KOPT-K1 (cell line): Measurements from ENCODE around the gene NUP93.
"Not testable (repeated sequence)": the region's sequence is repeated elsewhere in the genome, so short reads cannot be mapped to it uniquely, and the experiment has no call there.

Source experiments
- H3K27ac ChIP-seq: fragments of 200-600 bp; sonication (generic); 2 replicates; pipeline ENCODE4 v1.5.1; 2016; ENCODE audit warnings: antibody characterized with exemption, mild to moderate bottlenecking, low read depth, low read length; ENCODE audit not compliant: poor library complexity, severe bottlenecking
- H3K36me3 ChIP-seq: fragments of 200-600 bp; sonication (generic); 2 replicates; pipeline ENCODE4 v1.5.1; 2017; ENCODE audit warnings: antibody characterized with exemption, mild to moderate bottlenecking, low read length, moderate library complexity; ENCODE audit not compliant: insufficient read depth
- H3K9me3 ChIP-seq: fragments of 200-600 bp; sonication (generic); 2 replicates; pipeline ENCODE4 v1.5.1; 2017; ENCODE audit warnings: antibody characterized with exemption, low read length, mild to moderate bottlenecking; ENCODE audit not compliant: insufficient read depth, poor library complexity, severe bottlenecking

The NUP93 gene

DNA sequence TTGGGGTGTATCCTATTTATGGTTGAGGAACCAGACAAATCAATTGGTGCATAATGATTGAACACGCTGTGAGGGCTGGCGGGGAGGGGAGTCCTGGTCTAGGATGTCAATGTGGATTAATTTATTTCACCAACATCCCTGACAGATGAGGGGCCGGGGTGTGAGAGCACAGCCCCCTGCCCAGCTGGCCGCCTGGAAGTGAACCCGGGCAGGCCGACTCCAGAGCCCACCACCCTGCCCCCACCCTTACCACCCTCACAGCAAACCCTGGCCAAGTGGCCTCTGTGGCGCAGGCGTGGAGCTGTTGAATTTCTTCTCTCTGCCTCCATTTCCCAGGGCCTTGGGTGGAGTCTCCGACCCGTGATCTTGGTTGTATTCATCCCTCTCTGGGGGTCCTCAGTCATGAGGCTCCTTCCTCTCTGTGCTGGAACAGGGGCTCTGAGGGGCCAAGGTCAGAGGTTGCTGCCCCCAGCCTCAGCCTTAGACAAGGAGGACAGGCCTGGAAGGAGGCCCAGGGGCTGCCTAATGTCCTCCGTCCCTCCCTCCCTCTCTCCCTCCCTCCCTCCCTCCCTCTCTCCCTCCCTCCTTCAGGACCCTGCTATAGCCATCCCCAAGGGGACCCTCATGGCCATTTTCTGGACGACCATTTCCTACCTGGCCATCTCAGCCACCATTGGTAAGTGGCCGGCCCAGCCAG is 147.7 kb downstream of the NUP93 start:
- Histone ChIP-seq H3K9me3 (no peaks in the 10 kb centered on the region), H3K27ac (no peak overlapping the region), H3K36me3 (no peaks in the 10 kb centered on the region)

DNA sequence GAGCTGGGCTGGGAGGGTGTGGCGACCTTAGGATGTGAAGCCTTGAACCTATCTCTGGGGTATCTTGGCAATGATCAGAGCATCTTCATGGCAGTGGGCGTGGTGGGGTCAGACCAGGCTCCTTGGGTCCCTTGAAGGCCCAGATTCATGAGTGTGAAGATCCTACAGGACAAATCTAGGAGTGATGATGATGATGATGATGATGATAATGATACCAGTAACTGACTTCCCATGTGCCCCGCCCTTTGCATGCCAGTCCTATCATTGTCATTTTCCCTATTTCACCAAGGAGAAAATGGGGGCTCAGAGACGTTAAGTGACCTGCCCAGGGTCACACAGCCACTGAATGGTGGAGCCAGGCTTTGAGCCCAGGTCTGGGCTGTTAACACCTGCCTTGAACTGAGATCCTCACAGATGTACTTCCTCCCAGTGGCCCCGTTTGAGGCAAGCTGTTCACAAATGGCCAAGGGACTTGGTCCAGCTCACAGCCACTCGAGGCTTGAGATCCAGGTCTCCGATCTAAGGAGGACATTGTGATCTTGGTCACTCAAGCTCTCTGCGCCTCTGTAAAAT is 148.4 kb downstream of the NUP93 start:
- Histone ChIP-seq H3K9me3 (no peaks in the 10 kb centered on the region), H3K27ac (no peak overlapping the region), H3K36me3 (no peaks in the 10 kb centered on the region)

DNA sequence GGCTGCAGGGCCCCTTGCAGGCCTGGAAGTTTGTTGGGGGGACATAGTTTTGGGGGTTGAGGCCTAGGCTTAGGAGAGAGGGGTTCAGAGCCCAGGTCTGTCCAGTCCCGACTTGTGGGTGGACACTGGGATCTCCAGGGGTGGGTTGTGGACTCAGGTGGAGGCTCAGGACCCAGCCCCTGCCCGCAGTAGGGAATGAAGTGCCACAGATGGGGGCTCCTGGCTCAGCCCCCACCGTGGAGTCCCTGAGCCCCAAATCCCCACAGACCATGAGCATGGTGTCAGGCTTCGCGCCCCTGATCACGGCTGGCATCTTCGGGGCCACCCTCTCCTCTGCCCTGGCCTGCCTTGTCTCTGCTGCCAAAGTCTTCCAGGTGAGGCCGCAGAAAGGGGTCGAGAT is 149.3 kb downstream of the NUP93 start:
- no peaks in the 10 kb centered on the region for H3K36me3 ChIP-seq
- no peak overlapping the region for H3K27ac ChIP-seq
- H3K9me3 ChIP-seq = no peaks in the 10 kb centered on the region

DNA sequence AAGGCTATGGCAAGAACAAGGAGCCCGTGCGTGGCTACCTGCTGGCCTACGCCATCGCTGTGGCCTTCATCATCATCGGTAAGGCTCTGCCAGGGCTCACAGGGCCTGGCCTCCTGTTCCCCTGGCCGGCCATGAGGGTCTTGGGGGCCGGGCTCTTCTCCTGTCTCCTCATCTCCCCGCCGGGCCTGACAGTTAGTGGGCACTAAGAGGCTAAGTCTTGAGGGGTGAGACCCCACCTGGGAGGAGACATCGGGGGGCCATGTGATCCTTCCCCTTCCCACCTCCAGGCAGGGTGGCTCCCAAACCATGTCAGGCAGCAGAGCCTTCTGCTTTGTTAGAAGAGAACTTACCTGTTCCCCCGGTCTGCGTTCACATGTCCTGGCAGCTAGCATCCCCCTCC is 150.2 kb downstream of the NUP93 start:
- no peak overlapping the region for H3K27ac ChIP-seq
- H3K9me3 ChIP-seq = no peaks in the 10 kb centered on the region
- H3K36me3 ChIP-seq = no peaks in the 10 kb centered on the region

DNA sequence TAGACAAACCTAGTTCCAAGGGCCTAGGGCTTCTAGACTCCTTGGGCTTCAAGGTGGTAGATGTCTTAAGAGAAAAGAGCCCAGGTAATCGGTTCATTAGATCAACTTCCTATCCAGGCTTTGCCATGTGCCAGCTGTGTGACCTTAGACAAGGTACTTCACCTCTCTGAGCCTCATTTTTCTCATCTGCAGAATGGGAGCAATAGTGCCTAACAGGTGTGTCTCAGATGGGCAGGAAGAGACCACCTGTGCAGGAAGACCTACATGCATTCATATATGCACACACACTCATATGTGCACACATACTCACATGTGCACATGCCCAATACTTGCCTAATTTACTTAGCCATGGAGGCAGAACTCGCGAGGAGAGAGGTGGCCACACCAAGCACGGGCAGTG is 150.8 kb downstream of the NUP93 start:
- Histone ChIP-seq H3K36me3 (no peaks in the 10 kb centered on the region), H3K9me3 (no peaks in the 10 kb centered on the region), H3K27ac (no peak overlapping the region)

DNA sequence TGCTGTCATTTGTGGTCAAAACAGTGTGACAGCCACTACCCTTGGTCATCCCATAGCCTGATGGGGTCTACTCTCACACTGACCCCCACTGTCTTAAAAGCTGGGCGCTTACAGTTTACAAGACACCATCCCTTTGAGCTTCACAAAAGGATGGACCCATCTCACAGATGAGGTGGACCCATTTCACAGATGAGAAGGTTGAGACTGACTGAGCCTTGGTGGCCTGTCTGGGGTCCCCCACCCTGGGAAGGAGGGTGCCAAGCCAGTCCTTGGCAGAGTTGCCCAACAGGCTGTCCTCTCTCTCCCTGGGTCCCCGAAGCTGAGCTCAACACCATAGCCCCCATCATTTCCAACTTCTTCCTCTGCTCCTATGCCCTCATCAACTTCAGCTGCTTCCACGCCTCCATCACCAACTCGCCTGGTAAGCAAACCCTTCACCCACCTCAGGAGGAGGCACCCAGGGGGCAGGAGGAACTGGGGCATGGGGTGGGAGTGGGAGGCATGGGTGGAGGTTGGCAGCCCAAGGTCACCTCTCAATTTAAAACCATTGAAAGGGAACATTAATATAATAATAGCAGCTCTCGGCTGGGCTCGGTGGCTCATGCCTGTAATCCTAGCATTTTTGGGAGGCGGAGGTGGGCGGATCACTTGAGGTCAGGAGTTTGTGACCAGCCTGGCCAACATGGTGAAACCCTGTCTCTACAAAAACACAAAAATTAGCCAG is 152.3 kb downstream of the NUP93 start:
- Histone ChIP-seq H3K9me3 (no peaks in the 10 kb centered on the region), H3K27ac (no peak overlapping the region), H3K36me3 (no peaks in the 10 kb centered on the region)

DNA sequence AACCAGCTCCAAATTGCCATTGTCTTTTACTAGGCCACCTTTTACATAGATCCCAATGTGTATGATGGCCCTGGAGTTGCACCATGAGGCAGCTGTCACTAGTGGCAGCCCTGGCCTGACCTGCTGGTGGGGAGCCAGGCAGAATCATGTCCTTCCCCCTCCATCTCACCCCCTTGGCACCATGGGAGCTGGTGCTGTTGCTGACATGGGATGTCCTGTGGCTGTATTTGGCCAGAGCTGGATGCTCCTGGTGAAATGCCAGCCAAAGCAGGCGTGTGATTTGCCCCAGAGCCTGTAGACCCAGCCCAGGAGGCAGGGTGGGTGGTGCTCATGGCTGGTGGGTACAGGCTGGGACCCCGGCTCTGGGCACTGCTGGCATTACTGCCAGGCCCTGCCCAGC is 153.7 kb downstream of the NUP93 start:
- no peaks in the 10 kb centered on the region for H3K9me3 ChIP-seq
- no peaks in the 10 kb centered on the region for H3K36me3 ChIP-seq
- no peak overlapping the region for H3K27ac ChIP-seq

DNA sequence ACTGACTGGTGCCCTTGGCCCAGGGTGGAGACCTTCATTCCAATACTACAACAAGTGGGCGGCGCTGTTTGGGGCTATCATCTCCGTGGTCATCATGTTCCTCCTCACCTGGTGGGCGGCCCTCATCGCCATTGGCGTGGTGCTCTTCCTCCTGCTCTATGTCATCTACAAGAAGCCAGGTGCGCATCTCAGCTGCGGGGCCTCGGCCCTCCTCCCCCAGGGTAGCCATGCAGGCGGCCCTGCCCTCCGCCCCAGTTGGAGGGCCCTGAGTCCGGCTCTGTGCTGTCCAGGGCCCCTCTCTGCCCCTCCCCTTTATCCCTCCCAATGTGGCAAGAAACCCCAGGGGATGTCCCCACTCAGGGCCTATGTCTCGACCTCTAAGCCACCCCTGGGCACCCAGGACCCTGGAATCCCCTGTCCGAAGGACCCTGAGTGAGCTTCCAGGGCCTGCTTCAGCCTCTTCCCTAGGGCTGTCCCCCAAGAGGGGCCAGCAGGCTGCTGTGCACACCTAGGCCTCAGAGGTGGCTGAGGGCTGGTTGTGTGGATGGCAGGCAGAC is 154.2 kb downstream of the NUP93 start:
- H3K27ac ChIP-seq = no peak overlapping the region
- H3K9me3 ChIP-seq = no peaks in the 10 kb centered on the region
- no peaks in the 10 kb centered on the region for H3K36me3 ChIP-seq

DNA sequence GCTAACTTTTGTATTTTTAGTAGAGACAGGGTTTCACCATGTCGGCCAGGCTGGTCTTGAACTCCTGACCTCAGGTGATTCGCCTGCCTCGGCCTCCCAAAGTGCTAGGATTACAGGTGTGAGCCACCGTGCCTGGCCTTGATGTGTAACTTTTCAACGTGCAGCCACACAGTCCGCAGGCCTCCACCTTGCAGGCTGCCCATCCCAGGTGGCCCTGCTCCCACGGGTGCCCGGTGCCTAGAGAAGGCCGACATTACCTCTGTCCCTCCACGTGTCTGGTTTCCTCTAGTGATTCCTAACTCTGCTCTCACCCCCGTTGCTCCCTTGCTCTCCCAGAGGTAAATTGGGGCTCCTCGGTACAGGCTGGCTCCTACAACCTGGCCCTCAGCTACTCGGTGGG is 155.0 kb downstream of the NUP93 start:
- H3K27ac ChIP-seq, H3K9me3 ChIP-seq, H3K36me3 ChIP-seq: not testable (repeated sequence)

DNA sequence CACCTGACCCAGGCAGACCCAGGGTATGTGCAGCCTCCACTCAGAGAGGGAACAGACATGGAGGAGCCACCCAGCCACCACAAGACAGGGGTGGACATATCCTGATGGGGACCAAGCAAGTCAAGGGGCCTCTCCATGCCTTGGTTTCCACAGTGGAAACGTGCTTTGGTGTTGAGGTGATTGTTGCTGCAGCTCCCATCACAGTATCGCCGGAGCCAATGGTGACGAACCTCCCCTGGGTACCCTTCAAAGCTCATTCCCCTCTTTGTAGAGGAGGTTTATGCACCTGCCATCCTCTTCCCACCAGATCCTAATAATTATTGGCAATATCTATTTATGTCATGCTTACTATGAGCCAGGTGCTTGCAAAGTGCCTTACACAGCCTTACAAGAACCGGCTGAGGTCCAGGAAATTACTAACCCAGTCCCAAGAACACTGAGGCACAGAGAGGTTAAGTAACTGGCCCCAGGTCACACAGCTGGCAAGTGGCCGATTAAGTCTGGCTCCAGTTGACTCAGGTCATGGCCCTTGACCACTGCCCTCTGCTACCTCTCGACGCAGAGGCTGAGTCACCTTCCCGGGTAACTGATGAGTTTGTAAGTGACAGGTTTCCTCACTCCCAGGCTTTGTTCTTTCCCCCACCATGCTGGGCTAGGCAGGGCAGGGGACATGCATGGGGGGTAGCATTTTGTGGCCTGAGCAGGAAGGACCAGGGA is 155.7 kb downstream of the NUP93 start:
- Histone ChIP-seq H3K36me3 (no peaks in the 10 kb centered on the region), H3K9me3 (no peaks in the 10 kb centered on the region), H3K27ac (no peak overlapping the region)

DNA sequence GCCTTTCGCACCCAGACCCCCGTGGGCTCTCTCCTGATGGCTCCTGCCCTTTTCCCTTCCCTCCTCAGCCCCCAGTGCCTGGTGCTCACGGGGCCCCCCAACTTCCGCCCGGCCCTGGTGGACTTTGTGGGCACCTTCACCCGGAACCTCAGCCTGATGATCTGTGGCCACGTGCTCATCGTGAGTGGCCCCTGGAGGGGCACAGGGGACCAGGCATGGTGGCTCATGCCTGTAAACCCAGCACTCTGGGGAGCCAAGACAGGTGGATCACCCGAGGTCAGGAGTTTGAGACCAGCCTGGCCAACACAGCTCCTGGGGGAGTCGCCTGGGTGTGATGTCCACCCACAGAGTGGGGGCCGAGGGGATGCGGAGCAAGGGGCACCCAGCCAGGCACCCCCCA is 156.4 kb downstream of the NUP93 start:
- H3K27ac ChIP-seq = no peak overlapping the region
- no peaks in the 10 kb centered on the region for H3K9me3 ChIP-seq

DNA sequence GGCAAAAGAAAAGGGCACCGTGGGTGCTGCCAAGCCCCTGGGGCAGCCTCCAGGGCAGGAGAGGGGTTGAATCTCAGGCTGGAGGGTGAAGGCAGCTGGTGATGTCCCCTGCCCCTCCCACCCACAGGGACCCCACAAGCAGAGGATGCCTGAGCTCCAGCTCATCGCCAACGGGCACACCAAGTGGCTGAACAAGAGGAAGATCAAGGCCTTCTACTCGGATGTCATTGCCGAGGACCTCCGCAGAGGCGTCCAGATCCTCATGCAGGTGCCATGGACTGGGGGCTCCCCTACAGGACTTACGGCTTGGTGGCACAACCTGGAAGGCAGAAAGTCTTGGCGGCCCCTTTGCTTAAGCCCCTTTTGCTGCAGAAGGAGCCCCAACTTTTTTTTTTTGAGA is 156.9 kb downstream of the NUP93 start:
- Histone ChIP-seq H3K9me3 (no peaks in the 10 kb centered on the region), H3K36me3 (no peaks in the 10 kb centered on the region), H3K27ac (no peak overlapping the region)

More for the DNA sequence above, 156.4 kb downstream of the NUP93 start:
- no peaks in the 10 kb centered on the region for H3K36me3 ChIP-seq

DNA sequence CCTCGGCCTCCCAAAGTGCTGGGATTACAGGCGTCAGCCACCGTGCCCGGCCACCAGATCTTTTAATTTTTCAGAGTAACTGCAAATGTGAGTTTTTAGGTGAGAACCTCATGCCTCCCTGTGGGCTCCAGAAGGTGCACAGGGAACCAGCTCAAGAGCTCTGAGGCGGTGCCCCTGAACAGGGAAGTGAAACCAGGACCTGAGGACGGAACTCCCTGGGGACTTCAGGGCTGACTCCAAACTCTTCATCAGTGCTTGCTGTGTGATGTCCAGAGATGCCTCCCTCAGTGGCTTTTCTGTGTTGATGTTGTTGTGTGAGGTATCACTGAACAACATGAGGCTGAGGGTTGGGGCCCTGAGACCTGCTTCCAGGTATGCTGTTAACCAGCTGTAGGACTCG is 158.9 kb downstream of the NUP93 start:
- no peaks in the 10 kb centered on the region for H3K36me3 ChIP-seq
- H3K9me3 ChIP-seq = no peaks in the 10 kb centered on the region
- no peak overlapping the region for H3K27ac ChIP-seq

DNA sequence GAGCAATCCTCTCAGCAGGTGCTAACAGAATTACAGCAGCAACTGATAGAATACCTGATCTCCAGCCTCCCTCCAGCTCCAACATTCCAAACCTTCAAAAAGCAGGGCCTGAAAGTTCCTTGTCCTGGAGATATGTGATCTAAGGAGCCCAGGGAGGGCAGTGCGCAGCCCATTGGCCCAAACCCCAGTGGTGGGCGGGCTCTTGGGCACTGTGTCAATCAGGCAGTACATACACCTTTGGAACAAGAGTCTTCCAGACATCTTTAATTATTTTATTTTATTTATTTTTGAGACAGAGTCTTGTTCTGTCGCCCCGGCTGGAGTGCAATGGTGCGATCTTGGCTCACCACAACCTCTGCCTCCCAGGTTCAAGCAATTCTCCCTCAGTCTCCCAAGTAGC is 159.3 kb downstream of the NUP93 start:
- Histone ChIP-seq H3K9me3 (no peaks in the 10 kb centered on the region), H3K36me3 (no peaks in the 10 kb centered on the region), H3K27ac (no peak overlapping the region)

DNA sequence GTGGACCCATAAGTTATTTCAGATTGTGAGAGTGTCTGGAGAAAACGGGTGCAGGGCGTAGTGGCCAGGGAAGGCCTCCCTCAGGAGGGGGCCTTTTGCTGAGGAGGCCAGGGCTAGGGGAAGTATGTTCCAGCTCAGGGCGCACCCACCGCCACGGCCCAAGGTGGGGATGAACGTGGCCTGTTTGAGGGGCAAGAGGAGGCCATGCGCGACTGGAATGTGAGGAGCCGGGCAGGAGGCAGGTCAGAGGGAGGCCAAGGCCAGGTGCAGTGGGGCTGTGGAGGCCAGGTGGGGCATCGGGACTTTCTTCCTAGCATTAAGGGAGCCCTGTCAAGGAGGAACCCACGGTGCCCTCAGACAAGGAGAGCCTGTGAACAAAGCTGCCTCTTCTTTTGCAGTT is 161.8 kb downstream of the NUP93 start:
- Histone ChIP-seq H3K27ac (no peak overlapping the region), H3K36me3 (no peaks in the 10 kb centered on the region), H3K9me3 (no peaks in the 10 kb centered on the region)
